HEK293 (cell line): ENCODE results near the gene UBE2M.

Source experiments
- HOXD13 ChIP-seq: sonication (generic); formaldehyde crosslinking; IDR thresholded peaks from 2 replicates; pipeline ENCODE4 v1.8.0; 2022; ENCODE audit warnings: missing genetic modification reagents, borderline replicate concordance
- MYNN ChIP-seq: fragments of 450-650 bp; formaldehyde crosslinking; IDR thresholded peaks from 2 replicates; pipeline ENCODE4 v1.5.1; 2016; ENCODE audit warnings: missing biosample characterization, missing genetic modification characterization, borderline replicate concordance
- OSR2 ChIP-seq: fragments of 450-650 bp; formaldehyde crosslinking; IDR thresholded peaks from 2 replicates; pipeline ENCODE4 v1.5.1; 2016; ENCODE audit warnings: missing biosample characterization, missing genetic modification characterization
- PRDM2 ChIP-seq: fragments of 450-650 bp; formaldehyde crosslinking; IDR thresholded peaks from 2 replicates; pipeline ENCODE4 v1.5.1; 2016; ENCODE audit warnings: missing biosample characterization, missing genetic modification characterization, borderline replicate concordance
- ZBTB21 ChIP-seq: fragments of 450-650 bp; formaldehyde crosslinking; IDR thresholded peaks from 2 replicates; pipeline ENCODE4 v1.5.1; 2017; ENCODE audit warnings: missing biosample characterization, missing genetic modification characterization
- ZBTB8A ChIP-seq: fragments of 450-650 bp; formaldehyde crosslinking; IDR thresholded peaks from 2 replicates; pipeline ENCODE4 v1.5.1; 2016; ENCODE audit warnings: missing biosample characterization, missing genetic modification characterization
- ZFHX2 ChIP-seq: fragments of 450-650 bp; formaldehyde crosslinking; conservative IDR thresholded peaks from 2 replicates; pipeline ENCODE4 v1.5.1; 2016; ENCODE audit warnings: missing biosample characterization, missing genetic modification characterization
- ZNF221 ChIP-seq: fragments of 450-650 bp; formaldehyde crosslinking; IDR thresholded peaks from 2 replicates; pipeline ENCODE4 v1.5.1; 2017; ENCODE audit warnings: missing biosample characterization, missing genetic modification characterization, borderline replicate concordance
- ZNF274 ChIP-seq, 2 experiments: fragments of 200-500 bp in 1 of 2; fragments of 450-650 bp in 1 of 2; sonication (Bioruptor generic) in 1 of 2; formaldehyde crosslinking in 1 of 2; IDR thresholded peaks; 2 replicates each; pipeline versions ENCODE4 v1.5.1 to v1.6.1; 2014 to 2016; ENCODE audit warnings: borderline replicate concordance in 1 of 2, inconsistent platforms in 1 of 2, low read length in 1 of 2, missing biosample characterization in 1 of 2, missing genetic modification characterization in 1 of 2
- ZNF302 ChIP-seq: fragments of 450-650 bp; formaldehyde crosslinking; IDR thresholded peaks from 2 replicates; pipeline ENCODE4 v1.5.1; 2016; ENCODE audit warnings: missing biosample characterization, missing genetic modification characterization, low read depth
- ZNF404 ChIP-seq: fragments of 450-650 bp; formaldehyde crosslinking; IDR thresholded peaks from 2 replicates; pipeline ENCODE4 v1.5.1; 2017; ENCODE audit warnings: missing biosample characterization, missing genetic modification characterization
- ZNF529 ChIP-seq: fragments of 450-650 bp; formaldehyde crosslinking; IDR thresholded peaks from 2 replicates; pipeline ENCODE4 v1.5.1; 2017; ENCODE audit warnings: missing genetic modification characterization, missing biosample characterization; ENCODE audit not compliant: insufficient replicate concordance
- ZNF600 ChIP-seq: fragments of 450-650 bp; formaldehyde crosslinking; IDR thresholded peaks from 2 replicates; pipeline ENCODE4 v1.5.1; 2016; ENCODE audit warnings: missing biosample characterization, missing genetic modification characterization
- ZNF610 ChIP-seq: fragments of 450-650 bp; formaldehyde crosslinking; IDR thresholded peaks from 2 replicates; pipeline ENCODE4 v1.5.1; 2016; ENCODE audit warnings: missing biosample characterization, missing genetic modification characterization, borderline replicate concordance
- ZNF747 ChIP-seq: fragments of 450-650 bp; formaldehyde crosslinking; IDR thresholded peaks from 2 replicates; pipeline ENCODE4 v1.5.1; 2016; ENCODE audit warnings: missing biosample characterization, missing genetic modification characterization
- ZNF792 ChIP-seq: fragments of 450-650 bp; formaldehyde crosslinking; IDR thresholded peaks from 2 replicates; pipeline ENCODE4 v1.5.1; 2016; ENCODE audit warnings: missing biosample characterization, missing genetic modification characterization
- ZNF830 ChIP-seq: fragments of 450-650 bp; IDR thresholded peaks from 2 replicates; pipeline ENCODE4 v1.5.0; 2018; ENCODE audit warnings: missing biosample characterization, missing genetic modification characterization, low read depth, mild to moderate bottlenecking, moderate library complexity
- ZSCAN16 ChIP-seq: fragments of 450-650 bp; formaldehyde crosslinking; IDR thresholded peaks from 2 replicates; pipeline ENCODE4 v1.5.1; 2016; ENCODE audit warnings: missing biosample characterization, missing genetic modification characterization
- ZXDB ChIP-seq: fragments of 450-650 bp; formaldehyde crosslinking; IDR thresholded peaks from 2 replicates; pipeline ENCODE4 v1.5.1; 2016; ENCODE audit warnings: missing biosample characterization, missing genetic modification characterization
- TF ChIP-seq, protein P1 (sequence below): fragments of 450-650 bp; IDR thresholded peaks from 2 replicates; pipeline ENCODE4 v1.5.1; 2018; ENCODE audit warnings: missing biosample characterization, missing genetic modification characterization
- TF ChIP-seq, protein P2 (sequence below): fragments of 450-650 bp; formaldehyde crosslinking; conservative IDR thresholded peaks from 2 replicates; pipeline ENCODE4 v1.5.1; 2016; ENCODE audit warnings: low read depth, missing biosample characterization, missing genetic modification characterization
- TF ChIP-seq, protein P3 (sequence below): fragments of 450-650 bp; formaldehyde crosslinking; IDR thresholded peaks from 2 replicates; pipeline ENCODE4 v1.5.1; 2016; ENCODE audit warnings: missing biosample characterization, missing genetic modification characterization

The UBE2M gene

GRCh38 chr19:58519355-58520256 lies 38.8 kb downstream of the UBE2M start, which contains the start of gene ZBTB45 (continued):
- TF ChIP-seq ZBTB8A (tag by site-specific recombination) (peak; percentile 96), ZNF274 (IDR thresholded peaks at IDR 0.05; ENCODE audit: low read length) (no peak), ZNF274 (tag by site-specific recombination; IDR thresholded peaks at IDR 0.05; ENCODE audit: borderline replicate concordance) (no peak), ZBTB21 (tag by site-specific recombination) (peak; percentile 84), ZNF747 (tag by site-specific recombination) (no peak), OSR2 (tag by site-specific recombination) (peak; percentile 34; the same call in 1 of the 2 replicates), MYNN (tag by site-specific recombination) (peak; percentile 26; the same call in 1 of the 2 replicates), HOXD13 (CRISPR knock-in tag) (peak; percentile 99), PRDM2 (tag by site-specific recombination) (0 out of 2 replicates have a peak, but pooled peaks have one; percentile 79), ZFHX2 (tag by site-specific recombination) (peak; percentile 69), ZNF792 (tag by site-specific recombination) (peak; percentile 75; the same call in 1 of the 2 replicates), ZNF830 (tag by site-specific recombination) (no peak), ZNF610 (peak; percentile 83; the same call in 1 of the 2 replicates), ZNF404 (tag by site-specific recombination) (no peak), ZNF221 (tag by site-specific recombination) (no peak), ZSCAN16 (tag by site-specific recombination) (peak; percentile 12; the same call in 1 of the 2 replicates), ZNF302 (tag by site-specific recombination) (peak; percentile 72; the same call in 1 of the 2 replicates), ZNF529 (no peak), ZXDB (tag by site-specific recombination) (peak; percentile 99), ZNF600 (tag by site-specific recombination) (peak; percentile 73)
- TF ChIP-seq, protein P1, sequence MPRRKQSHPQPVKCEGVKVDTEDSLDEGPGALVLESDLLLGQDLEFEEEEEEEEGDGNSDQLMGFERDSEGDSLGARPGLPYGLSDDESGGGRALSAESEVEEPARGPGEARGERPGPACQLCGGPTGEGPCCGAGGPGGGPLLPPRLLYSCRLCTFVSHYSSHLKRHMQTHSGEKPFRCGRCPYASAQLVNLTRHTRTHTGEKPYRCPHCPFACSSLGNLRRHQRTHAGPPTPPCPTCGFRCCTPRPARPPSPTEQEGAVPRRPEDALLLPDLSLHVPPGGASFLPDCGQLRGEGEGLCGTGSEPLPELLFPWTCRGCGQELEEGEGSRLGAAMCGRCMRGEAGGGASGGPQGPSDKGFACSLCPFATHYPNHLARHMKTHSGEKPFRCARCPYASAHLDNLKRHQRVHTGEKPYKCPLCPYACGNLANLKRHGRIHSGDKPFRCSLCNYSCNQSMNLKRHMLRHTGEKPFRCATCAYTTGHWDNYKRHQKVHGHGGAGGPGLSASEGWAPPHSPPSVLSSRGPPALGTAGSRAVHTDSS (tag by site-specific recombination), result peak; percentile 75
- TF ChIP-seq, protein P2, sequence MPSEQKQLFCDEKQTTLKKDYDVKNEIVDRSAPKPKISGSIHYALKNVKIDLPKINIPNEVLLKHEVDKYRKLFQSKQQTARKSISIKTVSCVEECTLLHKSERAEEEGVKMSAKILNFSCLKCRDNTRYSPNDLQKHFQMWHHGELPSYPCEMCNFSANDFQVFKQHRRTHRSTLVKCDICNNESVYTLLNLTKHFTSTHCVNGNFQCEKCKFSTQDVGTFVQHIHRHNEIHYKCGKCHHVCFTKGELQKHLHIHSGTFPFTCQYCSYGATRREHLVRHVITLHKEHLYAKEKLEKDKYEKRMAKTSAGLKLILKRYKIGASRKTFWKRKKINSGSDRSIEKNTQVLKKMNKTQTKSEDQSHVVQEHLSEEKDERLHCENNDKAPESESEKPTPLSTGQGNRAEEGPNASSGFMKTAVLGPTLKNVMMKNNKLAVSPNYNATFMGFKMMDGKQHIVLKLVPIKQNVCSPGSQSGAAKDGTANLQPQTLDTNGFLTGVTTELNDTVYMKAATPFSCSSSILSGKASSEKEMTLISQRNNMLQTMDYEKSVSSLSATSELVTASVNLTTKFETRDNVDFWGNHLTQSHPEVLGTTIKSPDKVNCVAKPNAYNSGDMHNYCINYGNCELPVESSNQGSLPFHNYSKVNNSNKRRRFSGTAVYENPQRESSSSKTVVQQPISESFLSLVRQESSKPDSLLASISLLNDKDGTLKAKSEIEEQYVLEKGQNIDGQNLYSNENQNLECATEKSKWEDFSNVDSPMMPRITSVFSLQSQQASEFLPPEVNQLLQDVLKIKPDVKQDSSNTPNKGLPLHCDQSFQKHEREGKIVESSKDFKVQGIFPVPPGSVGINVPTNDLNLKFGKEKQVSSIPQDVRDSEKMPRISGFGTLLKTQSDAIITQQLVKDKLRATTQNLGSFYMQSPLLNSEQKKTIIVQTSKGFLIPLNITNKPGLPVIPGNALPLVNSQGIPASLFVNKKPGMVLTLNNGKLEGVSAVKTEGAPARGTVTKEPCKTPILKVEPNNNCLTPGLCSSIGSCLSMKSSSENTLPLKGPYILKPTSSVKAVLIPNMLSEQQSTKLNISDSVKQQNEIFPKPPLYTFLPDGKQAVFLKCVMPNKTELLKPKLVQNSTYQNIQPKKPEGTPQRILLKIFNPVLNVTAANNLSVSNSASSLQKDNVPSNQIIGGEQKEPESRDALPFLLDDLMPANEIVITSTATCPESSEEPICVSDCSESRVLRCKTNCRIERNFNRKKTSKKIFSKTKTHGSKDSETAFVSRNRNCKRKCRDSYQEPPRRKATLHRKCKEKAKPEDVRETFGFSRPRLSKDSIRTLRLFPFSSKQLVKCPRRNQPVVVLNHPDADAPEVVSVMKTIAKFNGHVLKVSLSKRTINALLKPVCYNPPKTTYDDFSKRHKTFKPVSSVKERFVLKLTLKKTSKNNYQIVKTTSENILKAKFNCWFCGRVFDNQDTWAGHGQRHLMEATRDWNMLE (tag by site-specific recombination), result peak; percentile 92
- TF ChIP-seq, protein P3, sequence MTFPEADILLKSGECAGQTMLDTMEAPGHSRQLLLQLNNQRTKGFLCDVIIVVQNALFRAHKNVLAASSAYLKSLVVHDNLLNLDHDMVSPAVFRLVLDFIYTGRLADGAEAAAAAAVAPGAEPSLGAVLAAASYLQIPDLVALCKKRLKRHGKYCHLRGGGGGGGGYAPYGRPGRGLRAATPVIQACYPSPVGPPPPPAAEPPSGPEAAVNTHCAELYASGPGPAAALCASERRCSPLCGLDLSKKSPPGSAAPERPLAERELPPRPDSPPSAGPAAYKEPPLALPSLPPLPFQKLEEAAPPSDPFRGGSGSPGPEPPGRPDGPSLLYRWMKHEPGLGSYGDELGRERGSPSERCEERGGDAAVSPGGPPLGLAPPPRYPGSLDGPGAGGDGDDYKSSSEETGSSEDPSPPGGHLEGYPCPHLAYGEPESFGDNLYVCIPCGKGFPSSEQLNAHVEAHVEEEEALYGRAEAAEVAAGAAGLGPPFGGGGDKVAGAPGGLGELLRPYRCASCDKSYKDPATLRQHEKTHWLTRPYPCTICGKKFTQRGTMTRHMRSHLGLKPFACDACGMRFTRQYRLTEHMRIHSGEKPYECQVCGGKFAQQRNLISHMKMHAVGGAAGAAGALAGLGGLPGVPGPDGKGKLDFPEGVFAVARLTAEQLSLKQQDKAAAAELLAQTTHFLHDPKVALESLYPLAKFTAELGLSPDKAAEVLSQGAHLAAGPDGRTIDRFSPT (tag by site-specific recombination), result peak; percentile 100
